Lower lobe of right lung (tissue), 2 donors: ENCODE measurements around the gene CAMKMT. TPM values are rescaled to one million over a fixed set of nuclear protein-coding genes. Genes with fewer than 3 reads are reported as not detected.

ENCODE experiments used
- ATAC-seq, 2 donors: fragments of 200-7000 bp; cut with Tn5 transposase; one replicate each; pipeline ENCODE4 v1.9.1; 2020 to 2022; ENCODE audit warnings: mild to moderate bottlenecking in 2 of 2, moderate library complexity in 2 of 2
- DNase-seq: peaks from one replicate; pipeline ENCODE4 v3.0.0-alpha.2; 2020
- H3K27ac ChIP-seq: fragments of 200-600 bp; one replicate; pipeline ENCODE4 v1.8.0; 2022
- H3K27me3 ChIP-seq: fragments of 200-600 bp; one replicate; pipeline ENCODE4 v1.8.0; 2022; ENCODE audit warnings: low read depth
- H3K36me3 ChIP-seq: fragments of 200-600 bp; one replicate; pipeline ENCODE4 v1.8.0; 2022; ENCODE audit warnings: mild to moderate bottlenecking
- H3K4me1 ChIP-seq: fragments of 200-600 bp; one replicate; pipeline ENCODE4 v1.8.0; 2022
- H3K4me3 ChIP-seq: fragments of 200-600 bp; one replicate; pipeline ENCODE4 v1.8.0; 2022; ENCODE audit warnings: mild to moderate bottlenecking
- H3K9me3 ChIP-seq: fragments of 200-600 bp; one replicate; pipeline ENCODE4 v1.8.0; 2022
- CTCF ChIP-seq: fragments of 200-600 bp; IDR thresholded peaks from one replicate; pipeline ENCODE4 v1.8.0; 2022; ENCODE audit warnings: antibody characterized with exemption, mild to moderate bottlenecking
- intact Hi-C: fragments of 100-400 bp; cut with DNase I; formaldehyde crosslinking; loops from one replicate; pipeline ENCODE4 v1.11.0; 2022
- total RNA-seq: library from RNA; stranded (reverse); fragmentation: NEBNext Ultra II Directional; extraction: Animal tissue kit (Norgen Biotek cat#: 25700); gene quantifications from one replicate; pipeline ENCODE4 v1.2.1, GENCODE V29; 2021
- donor health status: DM: no; HTN: yes; CAD: no; lungs with severe emphysema.

Gene CAMKMT
- total RNA-seq, 1 donor from 2014 or later = 10.5 TPM

GRCh38 chr2:44753552-44754285, 392.0 kb downstream of the CAMKMT start:
- ATAC-seq (peak in 1 of 2 donors; percentile 42), DNase-seq (no peak)
- intact Hi-C loops = no loop called here
- Histone ChIP-seq H3K9me3 (no peaks in the 10 kb centered on the region), H3K36me3 (no peaks in the 10 kb centered on the region), H3K4me1 (no peaks in the 10 kb centered on the region), H3K27ac (no peak overlapping the region), H3K27me3 (no peaks in the 10 kb centered on the region), H3K4me3 (no peak overlapping the region)
- no peak for TF ChIP-seq CTCF

DNA sequence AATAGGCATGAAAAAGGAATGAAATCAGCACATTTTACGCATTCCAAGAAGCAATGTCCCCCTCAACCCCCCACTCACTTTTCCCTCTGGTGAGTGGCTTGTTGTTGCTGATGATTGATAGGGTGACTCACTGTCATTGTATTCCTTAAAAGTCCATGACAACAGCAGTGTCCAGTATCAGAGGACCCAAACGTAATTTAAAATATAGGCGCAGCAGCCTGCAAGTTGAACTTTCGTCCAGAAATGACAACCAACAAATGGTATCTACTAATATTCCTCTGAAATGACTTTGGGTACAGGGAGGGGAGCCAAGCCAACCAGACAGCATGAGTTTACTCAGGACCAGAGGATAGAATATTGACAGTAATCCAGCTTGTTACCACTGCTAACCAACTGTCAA, 396.8 kb downstream of the CAMKMT start:
- Histone ChIP-seq H3K27ac (no peak overlapping the region), H3K27me3 (no peaks in the 10 kb centered on the region), H3K9me3 (no peaks in the 10 kb centered on the region), H3K4me1 (no peaks in the 10 kb centered on the region), H3K36me3 (no peaks in the 10 kb centered on the region), H3K4me3 (no peak overlapping the region)
- DNase-seq = no peak
- intact Hi-C loops = no loop called here
- TF ChIP-seq CTCF = no peak
- ATAC-seq = no peak

GRCh38 chr2:44759823-44760222, 398.1 kb downstream of the CAMKMT start:
- Histone ChIP-seq H3K36me3 (no peaks in the 10 kb centered on the region), H3K4me3 (no peak overlapping the region), H3K27ac (no peak overlapping the region), H3K9me3 (no peaks in the 10 kb centered on the region), H3K27me3 (no peaks in the 10 kb centered on the region), H3K4me1 (no peaks in the 10 kb centered on the region)
- ATAC-seq (no peak), DNase-seq (no peak)
- no peak for TF ChIP-seq CTCF
- intact Hi-C loops = no loop called here

GRCh38 chr2:44763275-44763782, 401.6 kb downstream of the CAMKMT start:
- TF ChIP-seq CTCF = no peak
- no peaks in the 10 kb centered on the region for H3K36me3 ChIP-seq
- intact Hi-C loops = no loop called here
- peaks cover 3% of the 10 kb centered on the region for H3K27me3 ChIP-seq
- H3K4me3 ChIP-seq = no peak overlapping the region
- H3K4me1 ChIP-seq = no peaks in the 10 kb centered on the region
- DNase-seq (no peak), ATAC-seq (no peak)
- H3K9me3 ChIP-seq = no peaks in the 10 kb centered on the region
- no peak overlapping the region for H3K27ac ChIP-seq

- H3K4me3 ChIP-seq = no peak overlapping the region
- ATAC-seq (no peak), DNase-seq (no peak)
- intact Hi-C loops = no loop called here
- H3K36me3 ChIP-seq = no peaks in the 10 kb centered on the region
- no peaks in the 10 kb centered on the region for H3K4me1 ChIP-seq
- no peak for TF ChIP-seq CTCF
- no peaks in the 10 kb centered on the region for H3K9me3 ChIP-seq
- H3K27ac ChIP-seq = no peak overlapping the region
- H3K27me3 ChIP-seq = peaks cover 3% of the 10 kb centered on the region
These were observed 404.5 kb downstream of the CAMKMT start for GRCh38 chr2:44766220-44766619.
